ENCODE measurements around the gene C6orf118. TPM values are rescaled to one million over a fixed set of nuclear protein-coding genes. Genes with fewer than 3 reads are reported as not detected.

Gene C6orf118
- total RNA-seq, 1 donor from 2014 or later: not detected

GRCh38 chr6:165244524-165245247, 64.7 kb downstream of the C6orf118 start:
- no peak for DNase-seq (ENCODE audit: low read depth in 2 of 2)

GRCh38 chr6:165243801-165244200, 65.6 kb downstream of the C6orf118 start:
- DNase-seq (ENCODE audit: low read depth in 2 of 2): no peak

DNA sequence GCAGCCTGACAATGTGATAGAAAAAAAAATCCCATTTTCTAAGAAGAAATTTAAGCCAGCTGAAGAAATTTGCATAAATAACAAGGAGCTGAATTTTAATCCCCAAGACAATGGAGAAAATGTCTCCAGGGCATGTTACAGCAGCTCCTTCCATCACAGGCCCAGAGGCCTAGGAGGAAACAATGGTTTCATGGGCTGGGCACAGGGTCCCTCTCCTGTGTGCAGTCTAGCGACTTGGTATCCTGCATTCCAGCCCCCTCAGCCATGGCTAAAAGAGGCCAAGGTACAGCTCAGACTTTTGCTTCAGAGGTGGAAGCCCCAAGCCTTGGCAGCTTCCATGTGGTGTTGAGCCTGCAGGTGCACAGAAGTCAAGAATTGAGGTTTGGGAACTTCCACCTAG, 73.1 kb downstream of the C6orf118 start:
- no peak for DNase-seq (ENCODE audit: low read depth in 2 of 2)

DNA sequence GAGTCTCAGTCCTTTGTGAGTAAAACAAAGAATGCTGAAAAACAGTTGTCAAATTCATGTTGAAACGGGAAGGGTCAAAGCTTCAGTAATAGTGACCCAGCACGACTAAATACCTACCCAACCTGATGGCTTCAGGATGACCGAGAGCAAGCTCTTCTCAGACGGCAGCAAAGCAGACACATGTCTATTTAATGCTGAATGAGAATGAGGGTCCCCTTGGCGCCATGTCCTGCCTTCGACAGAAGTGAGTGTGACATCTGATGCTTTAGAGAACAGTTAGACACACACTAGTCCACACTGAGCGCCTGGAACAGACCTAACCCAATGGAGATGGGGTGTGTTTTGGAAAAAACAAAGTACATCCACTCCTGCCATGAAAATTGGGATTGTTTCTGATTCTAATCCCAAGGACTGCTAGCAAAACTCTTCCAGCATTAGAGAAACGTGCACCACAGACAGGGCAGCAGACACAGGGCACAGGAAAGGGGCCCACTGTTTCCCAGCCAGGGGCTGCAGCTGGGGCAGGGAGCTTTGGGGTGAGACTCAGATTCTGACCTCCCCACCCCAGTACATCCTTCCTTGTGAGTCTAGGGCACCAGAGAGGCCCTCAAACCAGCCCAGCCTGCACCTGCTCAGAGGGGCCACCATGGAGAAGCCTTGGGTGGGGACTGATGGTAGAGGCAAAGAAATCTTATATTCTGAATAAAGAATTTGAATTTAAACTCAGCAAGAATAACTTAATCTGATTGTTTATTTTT, 76.5 kb downstream of the C6orf118 start:
- no peak for DNase-seq (ENCODE audit: low read depth in 2 of 2)

- peak in 1 of 2 donors; percentile 47 for DNase-seq (ENCODE audit: low read depth in 2 of 2)
Observed at GRCh38 chr6:165231581-165232561, 77.5 kb downstream of the C6orf118 start.

- DNase-seq (ENCODE audit: low read depth in 2 of 2): no peak
Observed at GRCh38 chr6:165231177-165231576, 78.2 kb downstream of the C6orf118 start.

Measured in lung microvascular endothelial cell (primary cell).